ENCODE data around the gene SH3TC2.

Gene SH3TC2

GRCh38 chr5:149056616-149057165, 6.2 kb downstream of the SH3TC2 start:
- DNase-seq: no peak

GRCh38 chr5:149054416-149054815, 8.4 kb downstream of the SH3TC2 start:
- no peak for DNase-seq

GRCh38 chr5:149053072-149053695, 9.7 kb downstream of the SH3TC2 start:
- DNase-seq: no peak

- peak; percentile 1 for DNase-seq
Measured at GRCh38 chr5:149049371-149049781, 13.5 kb downstream of the SH3TC2 start.

- no peak for DNase-seq
Measured at GRCh38 chr5:149048811-149049210, 14.1 kb downstream of the SH3TC2 start.

GRCh38 chr5:149047462-149047861, 15.4 kb downstream of the SH3TC2 start:
- no peak for DNase-seq

- no peak for DNase-seq
Measured at GRCh38 chr5:149046196-149046829, 16.5 kb downstream of the SH3TC2 start.

GRCh38 chr5:149045089-149045460, 17.8 kb downstream of the SH3TC2 start:
- DNase-seq: no peak

- no peak for DNase-seq
Measured at GRCh38 chr5:149044453-149045088, 18.3 kb downstream of the SH3TC2 start.

GRCh38 chr5:149043641-149044040, 19.2 kb downstream of the SH3TC2 start:
- DNase-seq: no peak

GRCh38 chr5:149042865-149043264, 20.0 kb downstream of the SH3TC2 start:
- no peak for DNase-seq

- no peak for DNase-seq
Measured at GRCh38 chr5:149041242-149041641, 21.6 kb downstream of the SH3TC2 start.

- no peak for DNase-seq
Measured at GRCh38 chr5:149040421-149040820, 22.4 kb downstream of the SH3TC2 start.

- no peak for DNase-seq
Measured at GRCh38 chr5:149039506-149039905, 23.4 kb downstream of the SH3TC2 start.

GRCh38 chr5:149038336-149039080, 24.4 kb downstream of the SH3TC2 start:
- DNase-seq: no peak

- no peak for DNase-seq
Measured at GRCh38 chr5:149037817-149038216, 25.0 kb downstream of the SH3TC2 start.

- DNase-seq: no peak
Measured at GRCh38 chr5:149036970-149037369, 25.9 kb downstream of the SH3TC2 start.

- no peak for DNase-seq
Measured at GRCh38 chr5:149036168-149036567, 26.7 kb downstream of the SH3TC2 start.

- peak; percentile 51 for DNase-seq
Measured at GRCh38 chr5:149035372-149035790, 27.5 kb downstream of the SH3TC2 start.

GRCh38 chr5:149030838-149031397, 31.9 kb downstream of the SH3TC2 start:
- DNase-seq: no peak

GRCh38 chr5:149030392-149030791, 32.5 kb downstream of the SH3TC2 start:
- DNase-seq: no peak

GRCh38 chr5:149028984-149029383, 33.9 kb downstream of the SH3TC2 start:
- DNase-seq: no peak

GRCh38 chr5:149028161-149028560, 34.7 kb downstream of the SH3TC2 start:
- DNase-seq: no peak
